NT2/D1 (cell line): ENCODE results near the gene METTL15.
"Not testable (repeated sequence)": the region's sequence is repeated elsewhere in the genome, so short reads cannot be mapped to it uniquely, and the experiment has no call there.

ENCODE experiments used
- SUZ12 ChIP-seq: IDR thresholded peaks from 2 replicates; pipeline ENCODE4 v1.6.1; 2011; ENCODE audit not compliant: insufficient read length, insufficient read depth; ENCODE audit errors: extremely low read depth
- YY1 ChIP-seq: IDR thresholded peaks from 2 replicates; pipeline ENCODE4 v1.6.1; 2011; ENCODE audit not compliant: insufficient read length, insufficient read depth

DNA sequence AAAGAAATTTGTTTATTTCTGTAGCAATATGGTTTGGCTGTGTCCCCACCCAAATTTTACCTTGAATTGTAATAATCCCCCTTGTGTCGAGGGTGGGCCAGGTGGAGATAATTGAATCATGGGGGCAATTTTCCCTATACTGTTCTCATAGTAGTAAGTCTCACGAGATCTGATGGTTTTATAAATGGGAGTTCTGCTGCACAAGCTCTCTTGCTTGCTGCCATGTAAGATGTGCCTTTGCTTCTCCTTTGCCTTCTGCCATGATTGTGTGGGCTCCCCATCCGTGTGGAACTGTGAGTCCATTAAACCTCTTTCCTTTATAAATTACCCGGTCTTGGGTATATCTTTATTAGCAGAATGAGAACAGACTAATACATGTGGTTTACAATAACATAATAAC lies 28.0 kb downstream of the METTL15 start:
- TF ChIP-seq YY1, SUZ12: not testable (repeated sequence)
